ENCODE measurements around the gene RALGAPB. TPM values are rescaled to one million over a fixed set of nuclear protein-coding genes. Genes with fewer than 3 reads are reported as not detected.

The RALGAPB gene
- total and polyA plus RNA-seq, 2 of the 13 experiments (the other 11 are each of a cell fraction or from before 2014, with no cell fraction given): 17.6 to 30.6 TPM

GRCh38 chr20:38604873-38605303, 132.2 kb downstream of the RALGAPB start (continued):
- TF ChIP-seq TFE3 (CRISPR knock-in tag; IDR thresholded peaks at IDR 0.05): peak; percentile 84
- peak; percentile 69; the same call in 1 of the 2 replicates for TF ChIP-seq AHR (CRISPR knock-in tag; IDR thresholded peaks at IDR 0.05)
- TF ChIP-seq NFIB (CRISPR knock-in tag; IDR thresholded peaks at IDR 0.05; ENCODE audit: borderline replicate concordance): no peak
- TF ChIP-seq HMG20A (CRISPR knock-in tag; IDR thresholded peaks at IDR 0.05; ENCODE audit: borderline replicate concordance): peak; percentile 99
- 0 out of 2 replicates have a peak, but pooled peaks have one; percentile 74 for TF ChIP-seq TSC22D2 (CRISPR knock-in tag; IDR thresholded peaks at IDR 0.05; ENCODE audit: borderline replicate concordance)
- TF ChIP-seq ZBTB37 (CRISPR knock-in tag; IDR thresholded peaks at IDR 0.05): 0 out of 2 replicates have a peak, but pooled peaks have one; percentile 44
- TF ChIP-seq NKX3-1 (CRISPR knock-in tag; IDR thresholded peaks at IDR 0.05): peak; percentile 94; the same call in 1 of the 2 replicates
- peak; percentile 67 for TF ChIP-seq DMAP1 (CRISPR knock-in tag; IDR thresholded peaks at IDR 0.05)
- no peak for TF ChIP-seq SPEN (CRISPR knock-in tag; IDR thresholded peaks at IDR 0.05; ENCODE audit: low read depth)
- TF ChIP-seq ZNF160 (CRISPR knock-in tag; IDR thresholded peaks at IDR 0.05): no peak
- TF ChIP-seq ZSCAN5A (CRISPR knock-in tag; IDR thresholded peaks at IDR 0.05; ENCODE audit: borderline replicate concordance): no peak
- TF ChIP-seq MTA3 (CRISPR knock-in tag; IDR thresholded peaks at IDR 0.05): no peak
- no peak for TF ChIP-seq ZNF460 (CRISPR knock-in tag; IDR thresholded peaks at IDR 0.05; ENCODE audit: borderline replicate concordance)
- no peak for TF ChIP-seq ZNF446 (CRISPR knock-in tag; IDR thresholded peaks at IDR 0.05)
- TF ChIP-seq UBTF (CRISPR knock-in tag; IDR thresholded peaks at IDR 0.05): no peak
- peak; percentile 77 for TF ChIP-seq GATAD1 (CRISPR knock-in tag; IDR thresholded peaks at IDR 0.05)
- no peak for TF ChIP-seq ZHX2 (IDR thresholded peaks at IDR 0.05; ENCODE audit: low read depth)
- peak; percentile 80; the same call in 1 of the 2 replicates for TF ChIP-seq ZHX2 (CRISPR knock-in tag; IDR thresholded peaks at IDR 0.05; ENCODE audit: borderline replicate concordance)
- TF ChIP-seq SMARCE1 (IDR thresholded peaks at IDR 0.05; ENCODE audit: borderline replicate concordance): no peak
